MM.1S (cell line): ENCODE measurements around the gene TPK1.

Experiments used
- DNase-seq: peaks from one replicate; pipeline ENCODE4 v3.0.0-alpha.2; 2015
- H2AFZ ChIP-seq: fragments of 300-600 bp; sonication (generic); 2 replicates; pipeline ENCODE4 v1.6.0; 2016; ENCODE audit warnings: antibody characterized with exemption, low read length
- H3F3A ChIP-seq: fragments of 300-600 bp; sonication (generic); 2 replicates; pipeline ENCODE4 v1.6.1; 2016; ENCODE audit warnings: mild to moderate bottlenecking, antibody characterized with exemption, low read length, moderate library complexity, mixed read lengths; ENCODE audit not compliant: insufficient read depth
- H3K27ac ChIP-seq: fragments of 300-600 bp; sonication (generic); 2 replicates; pipeline ENCODE4 v1.5.1; 2016; ENCODE audit warnings: mild to moderate bottlenecking, low read length
- H3K27me3 ChIP-seq: fragments of 300-600 bp; sonication (generic); replicated peaks from 2 replicates; pipeline ENCODE4 v1.6.0; 2016; ENCODE audit warnings: low read length; ENCODE audit not compliant: insufficient read depth
- H3K36me3 ChIP-seq: fragments of 300-600 bp; sonication (generic); replicated peaks from 2 replicates; pipeline ENCODE4 v1.6.1; 2016; ENCODE audit warnings: mild to moderate bottlenecking, low read length, mixed read lengths; ENCODE audit not compliant: insufficient read depth
- H3K4me1 ChIP-seq: fragments of 300-600 bp; sonication (generic); 2 replicates; pipeline ENCODE4 v1.6.1; 2016; ENCODE audit warnings: low read length, mixed read lengths
- H3K4me2 ChIP-seq: fragments of 300-600 bp; sonication (generic); 2 replicates; pipeline ENCODE4 v1.6.0; 2016; ENCODE audit warnings: low read depth, low read length
- H3K4me3 ChIP-seq: fragments of 300-600 bp; sonication (generic); 2 replicates; pipeline ENCODE4 v1.5.1; 2016; ENCODE audit warnings: low read length, mixed read lengths
- H3K79me2 ChIP-seq: fragments of 300-600 bp; sonication (generic); 2 replicates; pipeline ENCODE4 v1.6.1; 2016; ENCODE audit warnings: mixed run types, low read length, mixed read lengths
- H3K9ac ChIP-seq: fragments of 300-600 bp; sonication (generic); 2 replicates; pipeline ENCODE4 v1.6.1; 2016; ENCODE audit warnings: low read length, mixed read lengths
- H3K9me2 ChIP-seq: fragments of 300-600 bp; sonication (generic); replicated peaks from 2 replicates; pipeline ENCODE4 v1.6.1; 2016; ENCODE audit warnings: mild to moderate bottlenecking, low read length, mixed read lengths; ENCODE audit not compliant: insufficient read depth
- H3K9me3 ChIP-seq: fragments of 300-600 bp; sonication (generic); replicated peaks from 2 replicates; pipeline ENCODE4 v1.6.1; 2016; ENCODE audit warnings: mild to moderate bottlenecking, low read length, mixed read lengths; ENCODE audit not compliant: insufficient read depth
- H4K20me1 ChIP-seq: fragments of 300-600 bp; sonication (generic); 2 replicates; pipeline ENCODE4 v1.6.1; 2016; ENCODE audit warnings: mild to moderate bottlenecking, low read length, moderate library complexity, mixed read lengths; ENCODE audit not compliant: insufficient read depth
- CTCF ChIP-seq: fragments of 300-600 bp; sonication (generic); IDR thresholded peaks from 2 replicates; pipeline ENCODE4 v1.5.1; 2016; ENCODE audit warnings: antibody characterized with exemption, low read length, mixed read lengths
- EZH2 ChIP-seq: fragments of 300-600 bp; sonication (generic); optimal IDR thresholded peaks from 2 replicates; pipeline ENCODE3; 2017; ENCODE audit warnings: low read depth, mild to moderate bottlenecking, antibody characterized with exemption, low read length, mixed read lengths
- EZH2phosphoT487 ChIP-seq: fragments of 300-600 bp; sonication (generic); IDR thresholded peaks from 2 replicates; pipeline ENCODE4 v1.6.1; 2018; ENCODE audit warnings: antibody characterized with exemption, low read length

Gene TPK1

GRCh38 chr7:144483189-144483588 is 352.7 kb downstream of the TPK1 start:
- Histone ChIP-seq H3K9ac (no peak overlapping the region), H3K4me2 (no peak overlapping the region), H2AFZ (no peak overlapping the region), H3K27me3 (no peaks in the 10 kb centered on the region), H3K9me2 (no peaks in the 10 kb centered on the region), H3F3A (no peaks in the 10 kb centered on the region), H3K4me3 (no peak overlapping the region), H3K36me3 (no peaks in the 10 kb centered on the region), H3K27ac (no peak overlapping the region), H3K4me1 (no peaks in the 10 kb centered on the region), H3K79me2 (no peaks in the 10 kb centered on the region), H3K9me3 (no peaks in the 10 kb centered on the region), H4K20me1 (no peaks in the 10 kb centered on the region)
- TF ChIP-seq EZH2 (no peak), EZH2phosphoT487 (no peak), CTCF (no peak)
- no peak for DNase-seq

- Histone ChIP-seq H3K27me3 (no peaks in the 10 kb centered on the region), H3F3A (no peaks in the 10 kb centered on the region)
Measured at GRCh38 chr7:144481833-144482232, 354.0 kb downstream of the TPK1 start.

DNA sequence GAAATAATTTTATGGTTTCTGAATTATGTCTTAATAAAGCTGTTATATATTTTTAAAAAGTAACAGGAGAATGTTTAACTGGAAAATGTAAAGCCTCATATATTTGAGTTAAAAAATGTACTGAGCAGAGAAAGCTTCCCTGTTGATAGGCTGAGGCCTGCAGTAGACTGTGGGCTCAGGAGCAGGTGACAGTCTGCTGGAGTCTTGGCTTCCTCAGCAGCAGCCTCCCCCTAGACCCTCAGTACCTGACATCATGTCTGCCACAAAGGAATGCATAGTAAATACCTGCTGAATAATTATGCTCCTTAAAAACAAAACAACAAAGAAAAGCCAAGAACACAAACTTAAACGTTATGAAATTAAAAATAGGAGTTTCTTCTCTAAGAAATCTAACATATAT is 358.5 kb downstream of the TPK1 start:
- Histone ChIP-seq H3K9ac (no peak overlapping the region), H3K9me2 (no peaks in the 10 kb centered on the region), H3K27ac (no peak overlapping the region), H3K4me3 (no peak overlapping the region), H4K20me1 (no peaks in the 10 kb centered on the region), H3F3A (no peaks in the 10 kb centered on the region), H3K4me2 (no peak overlapping the region), H3K36me3 (no peaks in the 10 kb centered on the region), H3K9me3 (no peaks in the 10 kb centered on the region), H3K79me2 (no peaks in the 10 kb centered on the region), H3K4me1 (no peaks in the 10 kb centered on the region), H3K27me3 (no peaks in the 10 kb centered on the region), H2AFZ (no peak overlapping the region)
- TF ChIP-seq EZH2phosphoT487 (no peak), EZH2 (no peak), CTCF (no peak)
- DNase-seq, result no peak

More at GRCh38 chr7:144481833-144482232, 354.0 kb downstream of the TPK1 start:
- no peak overlapping the region for H3K27ac ChIP-seq
- no peak for DNase-seq
- no peak overlapping the region for H2AFZ ChIP-seq
- no peak overlapping the region for H3K4me3 ChIP-seq
- H3K36me3 ChIP-seq, result no peaks in the 10 kb centered on the region
- H3K4me2 ChIP-seq, result no peak overlapping the region
- H4K20me1 ChIP-seq, result no peaks in the 10 kb centered on the region
- no peaks in the 10 kb centered on the region for H3K9me2 ChIP-seq
- H3K9ac ChIP-seq, result no peak overlapping the region
- H3K79me2 ChIP-seq, result no peaks in the 10 kb centered on the region
- H3K4me1 ChIP-seq, result no peaks in the 10 kb centered on the region
- no peaks in the 10 kb centered on the region for H3K9me3 ChIP-seq
- TF ChIP-seq EZH2phosphoT487, result no peak
- no peak for TF ChIP-seq EZH2
- TF ChIP-seq CTCF, result no peak
